HEK293 (cell line): ENCODE data around the gene ZNF211.

ENCODE experiments used
- CTCF ChIA-PET: fragments of 350-600 bp; formaldehyde crosslinking; extraction: SDS; loops from one replicate; lab custom pipeline; 2021; ENCODE audit warnings: antibody characterized with exemption; lab: Yijun Ruan, JAX
- POLR2A ChIA-PET: fragments of 300-600 bp; formaldehyde crosslinking; extraction: SDS; loops from one replicate; lab custom pipeline; 2020; ENCODE audit warnings: antibody characterized with exemption, inconsistent platforms; lab: Yijun Ruan, JAX
- H3K27ac ChIP-seq: fragments of 200-500 bp; sonication (Bioruptor generic); 2 replicates; pipeline ENCODE4 v1.5.1; 2014; ENCODE audit warnings: low read depth, low read length, control low read depth, inconsistent platforms; ENCODE audit errors: extremely low read depth
- H3K36me3 ChIP-seq, 2 experiments: fragments of 200-500 bp in 1 of 2; sonication (Bioruptor generic) in 1 of 2; 1 replicate in 1 of 2; 2 replicates in 1 of 2; pipeline ENCODE4 v1.5.1; 2014 to 2017; ENCODE audit warnings: inconsistent platforms in 2 of 2, low read length in 2 of 2; ENCODE audit not compliant: control insufficient read depth in 2 of 2, insufficient read depth in 1 of 2
- H3K4me1 ChIP-seq: fragments of 200-500 bp; sonication (Bioruptor generic); 2 replicates; pipeline ENCODE4 v1.5.1; 2014; ENCODE audit warnings: mild to moderate bottlenecking, low read length, inconsistent platforms; ENCODE audit not compliant: control insufficient read depth, insufficient read depth
- H3K4me3 ChIP-seq: 2 replicates; pipeline ENCODE4 v1.5.1; 2011; ENCODE audit warnings: low read depth, mild to moderate bottlenecking, control low read depth, low read length, moderate library complexity
- H3K9me3 ChIP-seq: fragments of 200-500 bp; sonication (Bioruptor generic); 2 replicates; pipeline ENCODE4 v1.5.1; 2014; ENCODE audit warnings: low read depth, low read length, inconsistent platforms; ENCODE audit not compliant: control insufficient read depth, insufficient read depth
- BCL6B ChIP-seq: fragments of 450-650 bp; formaldehyde crosslinking; IDR thresholded peaks from 2 replicates; pipeline ENCODE4 v1.5.1; 2017; ENCODE audit warnings: missing biosample characterization, missing genetic modification characterization
- CTCF ChIP-seq: fragments of 450-650 bp; formaldehyde crosslinking; IDR thresholded peaks from 2 replicates; pipeline ENCODE4 v1.5.1; 2016; ENCODE audit warnings: missing biosample characterization, missing genetic modification characterization
- KLF10 ChIP-seq: fragments of 450-650 bp; IDR thresholded peaks from 2 replicates; pipeline ENCODE4 v1.5.1; 2018; ENCODE audit warnings: missing biosample characterization, mild to moderate bottlenecking, missing genetic modification characterization
- KLF16 ChIP-seq: fragments of 450-650 bp; formaldehyde crosslinking; IDR thresholded peaks from 2 replicates; pipeline ENCODE4 v1.5.1; 2017; ENCODE audit warnings: missing biosample characterization, missing genetic modification characterization
- PATZ1 ChIP-seq: fragments of 450-650 bp; formaldehyde crosslinking; IDR thresholded peaks from 2 replicates; pipeline ENCODE4 v1.5.1; 2016; ENCODE audit warnings: missing biosample characterization, missing genetic modification characterization
- PBX3 ChIP-seq: sonication (generic); formaldehyde crosslinking; IDR thresholded peaks from 2 replicates; pipeline ENCODE4 v1.8.1; 2022; ENCODE audit warnings: mild to moderate bottlenecking, moderate library complexity, missing genetic modification reagents
- SALL2 ChIP-seq: fragments of 450-650 bp; formaldehyde crosslinking; IDR thresholded peaks from 2 replicates; pipeline ENCODE4 v1.5.0; 2017; ENCODE audit warnings: missing biosample characterization, mild to moderate bottlenecking, missing genetic modification characterization, borderline replicate concordance
- SETDB1 ChIP-seq: IDR thresholded peaks from one replicate; pipeline ENCODE4 v1.6.1; 2017; ENCODE audit warnings: mild to moderate bottlenecking, low read length, moderate library complexity, mixed read lengths; ENCODE audit not compliant: insufficient read length
- SP7 ChIP-seq: fragments of 450-650 bp; formaldehyde crosslinking; IDR thresholded peaks from 2 replicates; pipeline ENCODE4 v1.5.1; 2016; ENCODE audit warnings: missing biosample characterization, missing genetic modification characterization
- ZBTB7A ChIP-seq: fragments of 450-650 bp; formaldehyde crosslinking; IDR thresholded peaks from 2 replicates; pipeline ENCODE4 v1.5.1; 2016; ENCODE audit warnings: low read depth, missing biosample characterization, missing genetic modification characterization
- ZNF280C ChIP-seq: fragments of 450-650 bp; formaldehyde crosslinking; IDR thresholded peaks from 2 replicates; pipeline ENCODE4 v1.5.1; 2016; ENCODE audit warnings: missing biosample characterization, missing genetic modification characterization
- ZNF398 ChIP-seq: fragments of 450-650 bp; formaldehyde crosslinking; IDR thresholded peaks from 2 replicates; pipeline ENCODE4 v1.5.1; 2017; ENCODE audit warnings: missing biosample characterization, missing genetic modification characterization
- ZNF747 ChIP-seq: fragments of 450-650 bp; formaldehyde crosslinking; IDR thresholded peaks from 2 replicates; pipeline ENCODE4 v1.5.1; 2016; ENCODE audit warnings: missing biosample characterization, missing genetic modification characterization
- ZNF76 ChIP-seq: fragments of 450-650 bp; formaldehyde crosslinking; IDR thresholded peaks from 2 replicates; pipeline ENCODE4; 2016; ENCODE audit warnings: low read depth, missing biosample characterization, missing genetic modification characterization, borderline replicate concordance
- ZSCAN23 ChIP-seq: fragments of 450-650 bp; formaldehyde crosslinking; IDR thresholded peaks from 2 replicates; pipeline ENCODE4 v1.5.1; 2016; ENCODE audit warnings: missing biosample characterization, missing genetic modification characterization
- ZSCAN30 ChIP-seq: fragments of 450-650 bp; IDR thresholded peaks from 2 replicates; pipeline ENCODE4 v1.5.1; 2018; ENCODE audit warnings: missing biosample characterization, mild to moderate bottlenecking, missing genetic modification characterization, moderate library complexity
- TF ChIP-seq, protein P1 (sequence below): fragments of 450-650 bp; formaldehyde crosslinking; IDR thresholded peaks from 2 replicates; pipeline ENCODE4 v1.5.1; 2016; ENCODE audit warnings: missing biosample characterization, missing genetic modification characterization
- TF ChIP-seq, protein P2 (sequence below): fragments of 450-650 bp; formaldehyde crosslinking; IDR thresholded peaks from 2 replicates; pipeline ENCODE4 v1.5.1; 2016; ENCODE audit warnings: missing biosample characterization, missing genetic modification characterization

The ZNF211 gene

GRCh38 chr19:57599761-57600383, 33.1 kb upstream of the ZNF211 start, which contains the start of gene ZNF530 (continued):
- TF ChIP-seq ZNF76 (tag by site-specific recombination) (peak; percentile 83), ZNF398 (tag by site-specific recombination) (peak; percentile 61), PATZ1 (peak; percentile 37; the same call in 1 of the 2 replicates), CTCF (tag by site-specific recombination) (no peak; the same call in none of the 2 replicates), ZSCAN23 (tag by site-specific recombination) (no peak), ZNF747 (no peak), BCL6B (tag by site-specific recombination) (0 out of 2 replicates have a peak, but pooled peaks have one; percentile 21), ZSCAN30 (tag by site-specific recombination) (peak; percentile 59), ZBTB7A (no peak), KLF10 (tag by site-specific recombination) (0 out of 2 replicates have a peak, but pooled peaks have one; percentile 50), SALL2 (tag by site-specific recombination) (no peak), KLF16 (tag by site-specific recombination) (0 out of 2 replicates have a peak, but pooled peaks have one; percentile 55), PBX3 (peak; percentile 78)
- TF ChIP-seq, protein P1, sequence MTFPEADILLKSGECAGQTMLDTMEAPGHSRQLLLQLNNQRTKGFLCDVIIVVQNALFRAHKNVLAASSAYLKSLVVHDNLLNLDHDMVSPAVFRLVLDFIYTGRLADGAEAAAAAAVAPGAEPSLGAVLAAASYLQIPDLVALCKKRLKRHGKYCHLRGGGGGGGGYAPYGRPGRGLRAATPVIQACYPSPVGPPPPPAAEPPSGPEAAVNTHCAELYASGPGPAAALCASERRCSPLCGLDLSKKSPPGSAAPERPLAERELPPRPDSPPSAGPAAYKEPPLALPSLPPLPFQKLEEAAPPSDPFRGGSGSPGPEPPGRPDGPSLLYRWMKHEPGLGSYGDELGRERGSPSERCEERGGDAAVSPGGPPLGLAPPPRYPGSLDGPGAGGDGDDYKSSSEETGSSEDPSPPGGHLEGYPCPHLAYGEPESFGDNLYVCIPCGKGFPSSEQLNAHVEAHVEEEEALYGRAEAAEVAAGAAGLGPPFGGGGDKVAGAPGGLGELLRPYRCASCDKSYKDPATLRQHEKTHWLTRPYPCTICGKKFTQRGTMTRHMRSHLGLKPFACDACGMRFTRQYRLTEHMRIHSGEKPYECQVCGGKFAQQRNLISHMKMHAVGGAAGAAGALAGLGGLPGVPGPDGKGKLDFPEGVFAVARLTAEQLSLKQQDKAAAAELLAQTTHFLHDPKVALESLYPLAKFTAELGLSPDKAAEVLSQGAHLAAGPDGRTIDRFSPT (tag by site-specific recombination), result no peak; the same call in 1 of the 2 replicates

DNA sequence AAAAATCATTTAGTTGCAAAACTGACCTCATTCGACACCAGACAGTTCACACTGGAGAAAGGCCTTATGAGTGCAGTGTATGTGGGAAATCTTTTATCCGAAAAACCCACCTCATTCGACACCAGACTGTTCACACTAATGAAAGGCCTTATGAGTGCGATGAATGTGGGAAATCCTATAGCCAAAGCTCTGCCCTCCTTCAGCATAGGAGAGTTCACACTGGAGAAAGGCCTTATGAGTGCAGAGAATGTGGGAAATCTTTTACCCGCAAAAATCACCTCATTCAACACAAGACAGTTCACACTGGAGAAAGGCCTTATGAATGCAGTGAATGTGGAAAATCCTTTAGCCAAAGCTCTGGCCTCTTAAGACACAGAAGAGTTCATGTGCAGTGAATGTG, 26.0 kb upstream of the ZNF211 start:
- CTCF ChIA-PET, result no interaction called here
- peaks cover 39 to 70% of the 10 kb centered on the region in 2 experiments for H3K36me3 ChIP-seq
- peaks cover 2% of the 10 kb centered on the region; the same call in 1 of the 2 replicates for H3K9me3 ChIP-seq
- POLR2A ChIA-PET, result interaction anchor here (0.5 kb wide), 1 partner anchor 250 kb away, joined by 4 read pairs; no protein-coding TSS in a partner anchor
- H3K4me1 ChIP-seq, result no peaks in the 10 kb centered on the region
- no peak overlapping the region for H3K27ac ChIP-seq
- H3K4me3 ChIP-seq, result no peak overlapping the region
- TF ChIP-seq, protein P2, sequence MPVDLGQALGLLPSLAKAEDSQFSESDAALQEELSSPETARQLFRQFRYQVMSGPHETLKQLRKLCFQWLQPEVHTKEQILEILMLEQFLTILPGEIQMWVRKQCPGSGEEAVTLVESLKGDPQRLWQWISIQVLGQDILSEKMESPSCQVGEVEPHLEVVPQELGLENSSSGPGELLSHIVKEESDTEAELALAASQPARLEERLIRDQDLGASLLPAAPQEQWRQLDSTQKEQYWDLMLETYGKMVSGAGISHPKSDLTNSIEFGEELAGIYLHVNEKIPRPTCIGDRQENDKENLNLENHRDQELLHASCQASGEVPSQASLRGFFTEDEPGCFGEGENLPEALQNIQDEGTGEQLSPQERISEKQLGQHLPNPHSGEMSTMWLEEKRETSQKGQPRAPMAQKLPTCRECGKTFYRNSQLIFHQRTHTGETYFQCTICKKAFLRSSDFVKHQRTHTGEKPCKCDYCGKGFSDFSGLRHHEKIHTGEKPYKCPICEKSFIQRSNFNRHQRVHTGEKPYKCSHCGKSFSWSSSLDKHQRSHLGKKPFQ (tag by site-specific recombination), result peak; percentile 56; the same call in 1 of the 2 replicates
- no peak for TF ChIP-seq SP7 (tag by site-specific recombination)
- TF ChIP-seq SETDB1, result peak; percentile 63
- no peak for TF ChIP-seq ZNF280C (tag by site-specific recombination)
